HEK293 (cell line): ENCODE results near the gene FUT9.

Source experiments
- CTCF ChIA-PET: fragments of 350-600 bp; formaldehyde crosslinking; extraction: SDS; loops from one replicate; lab custom pipeline; 2021; ENCODE audit warnings: antibody characterized with exemption; lab: Yijun Ruan, JAX
- POLR2A ChIA-PET: fragments of 300-600 bp; formaldehyde crosslinking; extraction: SDS; loops from one replicate; lab custom pipeline; 2020; ENCODE audit warnings: antibody characterized with exemption, inconsistent platforms; lab: Yijun Ruan, JAX
- H3K27ac ChIP-seq: fragments of 200-500 bp; sonication (Bioruptor generic); 2 replicates; pipeline ENCODE4 v1.5.1; 2014; ENCODE audit warnings: low read depth, low read length, control low read depth, inconsistent platforms; ENCODE audit errors: extremely low read depth
- H3K36me3 ChIP-seq, 2 experiments: fragments of 200-500 bp in 1 of 2; sonication (Bioruptor generic) in 1 of 2; 1 replicate in 1 of 2; 2 replicates in 1 of 2; pipeline ENCODE4 v1.5.1; 2014 to 2017; ENCODE audit warnings: inconsistent platforms in 2 of 2, low read length in 2 of 2; ENCODE audit not compliant: control insufficient read depth in 2 of 2, insufficient read depth in 1 of 2
- H3K4me1 ChIP-seq: fragments of 200-500 bp; sonication (Bioruptor generic); 2 replicates; pipeline ENCODE4 v1.5.1; 2014; ENCODE audit warnings: mild to moderate bottlenecking, low read length, inconsistent platforms; ENCODE audit not compliant: control insufficient read depth, insufficient read depth
- H3K4me3 ChIP-seq: 2 replicates; pipeline ENCODE4 v1.5.1; 2011; ENCODE audit warnings: low read depth, mild to moderate bottlenecking, control low read depth, low read length, moderate library complexity
- H3K9me3 ChIP-seq: fragments of 200-500 bp; sonication (Bioruptor generic); 2 replicates; pipeline ENCODE4 v1.5.1; 2014; ENCODE audit warnings: low read depth, low read length, inconsistent platforms; ENCODE audit not compliant: control insufficient read depth, insufficient read depth
- AEBP2 ChIP-seq: fragments of 450-650 bp; formaldehyde crosslinking; IDR thresholded peaks from 2 replicates; pipeline ENCODE4 v1.5.1; 2016; ENCODE audit warnings: missing biosample characterization, missing genetic modification characterization, borderline replicate concordance
- MZF1 ChIP-seq: fragments of 450-650 bp; formaldehyde crosslinking; IDR thresholded peaks from 2 replicates; pipeline ENCODE4 v1.5.1; 2017; ENCODE audit warnings: missing biosample characterization, missing genetic modification characterization, borderline replicate concordance
- OSR2 ChIP-seq: fragments of 450-650 bp; formaldehyde crosslinking; IDR thresholded peaks from 2 replicates; pipeline ENCODE4 v1.5.1; 2016; ENCODE audit warnings: missing biosample characterization, missing genetic modification characterization
- PATZ1 ChIP-seq: fragments of 450-650 bp; formaldehyde crosslinking; IDR thresholded peaks from 2 replicates; pipeline ENCODE4 v1.5.1; 2016; ENCODE audit warnings: missing biosample characterization, missing genetic modification characterization
- PBX3 ChIP-seq: sonication (generic); formaldehyde crosslinking; IDR thresholded peaks from 2 replicates; pipeline ENCODE4 v1.8.1; 2022; ENCODE audit warnings: mild to moderate bottlenecking, moderate library complexity, missing genetic modification reagents
- PRDM4 ChIP-seq: fragments of 450-650 bp; formaldehyde crosslinking; IDR thresholded peaks from 2 replicates; pipeline ENCODE4 v1.5.1; 2017; ENCODE audit warnings: missing biosample characterization, missing genetic modification characterization
- SP2 ChIP-seq: fragments of 450-650 bp; formaldehyde crosslinking; IDR thresholded peaks from 2 replicates; pipeline ENCODE4 v1.5.1; 2016; ENCODE audit warnings: missing biosample characterization, missing genetic modification characterization
- SP7 ChIP-seq: fragments of 450-650 bp; formaldehyde crosslinking; IDR thresholded peaks from 2 replicates; pipeline ENCODE4 v1.5.1; 2016; ENCODE audit warnings: missing biosample characterization, missing genetic modification characterization
- YY2 ChIP-seq: fragments of 450-650 bp; formaldehyde crosslinking; IDR thresholded peaks from 2 replicates; pipeline ENCODE4 v1.5.1; 2016; ENCODE audit warnings: missing biosample characterization, missing genetic modification characterization
- ZBTB20 ChIP-seq: fragments of 450-650 bp; formaldehyde crosslinking; IDR thresholded peaks from 2 replicates; pipeline ENCODE4 v1.5.1; 2016; ENCODE audit warnings: missing biosample characterization, missing genetic modification characterization
- ZBTB26 ChIP-seq: fragments of 450-650 bp; formaldehyde crosslinking; optimal IDR thresholded peaks from 2 replicates; pipeline ENCODE3; 2016; ENCODE audit warnings: missing biosample characterization, mild to moderate bottlenecking, missing genetic modification characterization
- ZNF114 ChIP-seq: fragments of 450-650 bp; formaldehyde crosslinking; IDR thresholded peaks from 2 replicates; pipeline ENCODE4 v1.5.0; 2017; ENCODE audit warnings: missing biosample characterization, missing genetic modification characterization
- ZNF132 ChIP-seq: fragments of 450-650 bp; formaldehyde crosslinking; IDR thresholded peaks from 2 replicates; pipeline ENCODE4 v1.5.1; 2017; ENCODE audit warnings: missing biosample characterization, missing genetic modification characterization, borderline replicate concordance
- ZNF140 ChIP-seq: fragments of 450-650 bp; formaldehyde crosslinking; IDR thresholded peaks from 2 replicates; pipeline ENCODE4 v1.5.1; 2016; ENCODE audit warnings: missing biosample characterization, missing genetic modification characterization
- ZNF155 ChIP-seq: fragments of 450-650 bp; formaldehyde crosslinking; IDR thresholded peaks from 2 replicates; pipeline ENCODE4 v1.5.1; 2016; ENCODE audit warnings: missing biosample characterization, missing genetic modification characterization
- ZNF19 ChIP-seq: fragments of 450-650 bp; formaldehyde crosslinking; IDR thresholded peaks from 2 replicates; pipeline ENCODE4; 2016; ENCODE audit warnings: missing biosample characterization, missing genetic modification characterization, low read depth
- ZNF26 ChIP-seq: fragments of 450-650 bp; formaldehyde crosslinking; IDR thresholded peaks from 2 replicates; pipeline ENCODE4 v1.5.1; 2016; ENCODE audit warnings: missing biosample characterization, missing genetic modification characterization
- ZNF362 ChIP-seq: fragments of 450-650 bp; formaldehyde crosslinking; IDR thresholded peaks from 2 replicates; pipeline ENCODE4 v1.5.1; 2016; ENCODE audit warnings: missing biosample characterization, missing genetic modification characterization
- ZNF391 ChIP-seq: fragments of 450-650 bp; formaldehyde crosslinking; IDR thresholded peaks from 2 replicates; pipeline ENCODE4 v1.5.1; 2016; ENCODE audit warnings: low read depth, missing biosample characterization, missing genetic modification characterization, borderline replicate concordance
- ZNF544 ChIP-seq: fragments of 450-650 bp; formaldehyde crosslinking; IDR thresholded peaks from 2 replicates; pipeline ENCODE4 v1.5.0; 2017; ENCODE audit warnings: missing biosample characterization, missing genetic modification characterization
- ZNF610 ChIP-seq: fragments of 450-650 bp; formaldehyde crosslinking; IDR thresholded peaks from 2 replicates; pipeline ENCODE4 v1.5.1; 2016; ENCODE audit warnings: missing biosample characterization, missing genetic modification characterization, borderline replicate concordance
- ZNF645 ChIP-seq: fragments of 450-650 bp; formaldehyde crosslinking; IDR thresholded peaks from 2 replicates; pipeline ENCODE4; 2016; ENCODE audit warnings: missing biosample characterization, missing genetic modification characterization
- ZNF785 ChIP-seq: fragments of 450-650 bp; formaldehyde crosslinking; IDR thresholded peaks from 2 replicates; pipeline ENCODE4 v1.5.1; 2016; ENCODE audit warnings: missing biosample characterization, missing genetic modification characterization
- ZSCAN30 ChIP-seq: fragments of 450-650 bp; IDR thresholded peaks from 2 replicates; pipeline ENCODE4 v1.5.1; 2018; ENCODE audit warnings: missing biosample characterization, mild to moderate bottlenecking, missing genetic modification characterization, moderate library complexity

Gene FUT9

GRCh38 chr6:96065213-96065612 is 49.4 kb downstream of the FUT9 start:
- H3K9me3 ChIP-seq = no peaks in the 10 kb centered on the region
- no peak overlapping the region for H3K4me3 ChIP-seq
- no peak for TF ChIP-seq ZBTB26 (tag by site-specific recombination)
- no peak for TF ChIP-seq ZNF610
- no peak for TF ChIP-seq PATZ1 (tag by site-specific recombination)
- TF ChIP-seq MZF1 (tag by site-specific recombination) = no peak
- TF ChIP-seq ZNF391 (tag by site-specific recombination) = no peak
- no peak for TF ChIP-seq ZNF132 (tag by site-specific recombination)
- no peak for TF ChIP-seq AEBP2 (tag by site-specific recombination)
- TF ChIP-seq ZNF140 = no peak
- TF ChIP-seq ZNF155 (tag by site-specific recombination) = no peak
- no peak for TF ChIP-seq PBX3 (CRISPR knock-in tag)
- no peak for TF ChIP-seq ZNF114 (tag by site-specific recombination)
- TF ChIP-seq ZNF26 (tag by site-specific recombination) = no peak
- no peak for TF ChIP-seq ZNF19 (tag by site-specific recombination)
- TF ChIP-seq ZNF544 (tag by site-specific recombination) = no peak
- TF ChIP-seq ZNF645 (tag by site-specific recombination) = no peak
- TF ChIP-seq YY2 (tag by site-specific recombination) = no peak
- TF ChIP-seq OSR2 (tag by site-specific recombination) = no peak
- ChIA-PET CTCF (interaction anchor here (0.6 kb wide), 1 partner anchor 561 kb away, joined by 4 read pairs; no protein-coding TSS in a partner anchor), POLR2A (no interaction called here)
- no peaks in the 10 kb centered on the region for H3K4me1 ChIP-seq
- no peaks in the 10 kb centered on the region for H3K36me3 ChIP-seq
- no peak overlapping the region for H3K27ac ChIP-seq

- Histone ChIP-seq H3K36me3 (no peaks in the 10 kb centered on the region), H3K4me1 (no peaks in the 10 kb centered on the region), H3K4me3 (no peak overlapping the region), H3K27ac (no peak overlapping the region), H3K9me3 (no peaks in the 10 kb centered on the region)
- ChIA-PET CTCF (no interaction called here), POLR2A (no interaction called here)
- TF ChIP-seq ZBTB20 (no peak), ZSCAN30 (tag by site-specific recombination) (no peak), ZNF362 (tag by site-specific recombination) (no peak), SP7 (tag by site-specific recombination) (no peak), ZNF785 (tag by site-specific recombination) (no peak), SP2 (tag by site-specific recombination) (no peak), PRDM4 (tag by site-specific recombination) (no peak)
Observed at GRCh38 chr6:96066376-96066775, 50.6 kb downstream of the FUT9 start.
